SW 1271 (cell line): ENCODE data around the gene ZNF683.
"Not testable (repeated sequence)": the region's sequence is repeated elsewhere in the genome, so short reads cannot be mapped to it uniquely, and the experiment has no call there.

Source experiments
- DNase-seq, 2 experiments: peaks; one replicate each; lab custom pipeline; 2025; lab: John Stamatoyannopoulos, UW

The ZNF683 gene

GRCh38 chr1:26336477-26337205 lies 35.9 kb downstream of the ZNF683 start:
- DNase-seq, result no peak

GRCh38 chr1:26335774-26336476 lies 36.6 kb downstream of the ZNF683 start:
- peak in 1 of 2 experiments; percentile 36 for DNase-seq

GRCh38 chr1:26333312-26333711 lies 39.2 kb downstream of the ZNF683 start:
- DNase-seq, result not testable (repeated sequence)

GRCh38 chr1:26330276-26330675 lies 42.3 kb downstream of the ZNF683 start:
- no peak for DNase-seq

- DNase-seq, result not testable (repeated sequence)
These were observed 43.2 kb downstream of the ZNF683 start for GRCh38 chr1:26329380-26329779.

- no peak for DNase-seq
These were observed 44.0 kb downstream of the ZNF683 start for GRCh38 chr1:26328597-26328996.

GRCh38 chr1:26327956-26328362 lies 44.6 kb downstream of the ZNF683 start:
- DNase-seq, result no peak

- DNase-seq, result no peak
These were observed 48.0 kb downstream of the ZNF683 start for GRCh38 chr1:26324550-26324949.

- DNase-seq, result no peak
These were observed 49.2 kb downstream of the ZNF683 start for GRCh38 chr1:26323382-26323781.

- no peak for DNase-seq
These were observed 50.6 kb downstream of the ZNF683 start for GRCh38 chr1:26322042-26322331.

GRCh38 chr1:26321315-26322041 lies 51.1 kb downstream of the ZNF683 start:
- DNase-seq, result peak; percentile 39 to 61

GRCh38 chr1:26320896-26321295 lies 51.7 kb downstream of the ZNF683 start:
- DNase-seq, result no peak

- DNase-seq, result no peak
These were observed 54.0 kb downstream of the ZNF683 start for GRCh38 chr1:26318338-26319064.

GRCh38 chr1:26317612-26318337 lies 54.8 kb downstream of the ZNF683 start, which contains the start of gene CD52:
TSS of gene CD52 (plus strand) at chr1:26317958. CDS start at chr1:26318018, 60 bp downstream.
- no peak for DNase-seq

GRCh38 chr1:26317146-26317545 lies 55.4 kb downstream of the ZNF683 start:
- DNase-seq, result no peak

GRCh38 chr1:26315874-26316850 lies 56.4 kb downstream of the ZNF683 start:
- DNase-seq, result no peak

- no peak for DNase-seq
These were observed 58.0 kb downstream of the ZNF683 start for GRCh38 chr1:26314501-26314900.
